Mesothelial cell of epicardium (in vitro differentiated cells): Measurements from ENCODE around the gene PACRG. TPM values are rescaled to one million over a fixed set of nuclear protein-coding genes. Genes with fewer than 3 reads are reported as not detected.

Source experiments
- DNase-seq, 2 experiments: peaks; one replicate each; pipeline ENCODE4 v3.0.0; 2021; ENCODE audit warnings: low spot score in 2 of 2; ENCODE audit not compliant: unreplicated experiment in 2 of 2
- H3K27ac Mint-ChIP-seq: 2 replicates; pipeline ENCODE4 v1.8.0; 2021; ENCODE audit warnings: mixed read lengths
- H3K27me3 Mint-ChIP-seq: 2 replicates; pipeline ENCODE4 v1.8.0; 2021; ENCODE audit warnings: low read depth, mixed read lengths
- H3K36me3 Mint-ChIP-seq: 2 replicates; pipeline ENCODE4 v1.8.0; 2021; ENCODE audit warnings: mixed read lengths
- H3K4me1 Mint-ChIP-seq: 2 replicates; pipeline ENCODE4 v1.8.0; 2021; ENCODE audit warnings: mixed read lengths
- H3K4me3 Mint-ChIP-seq: 2 replicates; pipeline ENCODE4 v1.8.0; 2021; ENCODE audit warnings: mild to moderate bottlenecking, moderate library complexity, mixed read lengths
- H3K9me3 Mint-ChIP-seq: 2 replicates; pipeline ENCODE4 v1.8.0; 2021; ENCODE audit warnings: mixed read lengths
- total RNA-seq: library from RNA; stranded (reverse); gene quantifications from 3 replicates; pipeline ENCODE4 v1.2.1, GENCODE V29; 2021
- TF ChIP-seq, protein P1 (sequence below): fragments of 200-600 bp; sonication (generic); IDR thresholded peaks from one replicate; pipeline ENCODE4 v1.5.0; 2021; ENCODE audit warnings: antibody characterized with exemption; ENCODE audit not compliant: unreplicated experiment

The PACRG gene
- total RNA-seq, 1 donor from 2014 or later = 1.6 TPM

DNA sequence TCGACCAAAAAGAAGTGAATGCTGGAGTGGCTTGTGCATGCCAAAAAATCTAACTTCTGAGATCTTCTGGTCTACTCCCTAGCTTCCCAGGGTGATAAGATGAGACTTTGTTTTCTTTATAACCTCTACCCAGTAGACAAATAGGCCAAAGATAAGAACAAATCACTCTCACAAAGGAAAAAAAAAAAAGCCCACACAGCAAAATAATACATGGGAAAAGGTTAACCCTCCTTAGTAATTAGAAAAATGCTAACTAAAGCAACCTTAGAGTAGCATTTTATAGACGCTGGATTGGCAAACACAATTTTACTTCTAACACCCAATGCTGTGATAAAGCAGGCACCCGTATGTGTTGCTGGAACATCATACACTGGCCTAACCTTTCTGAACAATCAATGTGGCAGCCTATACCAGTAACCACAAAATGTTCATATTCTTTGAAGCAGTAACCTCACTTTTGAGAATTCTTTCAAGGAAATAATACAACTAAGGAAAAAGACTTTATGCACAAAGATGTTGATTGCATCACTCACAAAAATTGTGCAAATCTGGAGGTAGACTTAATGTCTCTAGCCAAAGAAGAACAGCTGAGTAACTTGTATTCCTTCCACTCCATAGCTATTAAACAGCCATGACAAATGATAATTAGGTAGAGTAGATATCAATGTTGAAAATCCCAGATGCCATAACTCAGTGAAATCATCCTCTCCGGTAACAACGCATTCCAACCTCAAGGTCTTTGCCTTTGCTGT is 570.5 kb downstream of the PACRG start:
- TF ChIP-seq, protein P1, sequence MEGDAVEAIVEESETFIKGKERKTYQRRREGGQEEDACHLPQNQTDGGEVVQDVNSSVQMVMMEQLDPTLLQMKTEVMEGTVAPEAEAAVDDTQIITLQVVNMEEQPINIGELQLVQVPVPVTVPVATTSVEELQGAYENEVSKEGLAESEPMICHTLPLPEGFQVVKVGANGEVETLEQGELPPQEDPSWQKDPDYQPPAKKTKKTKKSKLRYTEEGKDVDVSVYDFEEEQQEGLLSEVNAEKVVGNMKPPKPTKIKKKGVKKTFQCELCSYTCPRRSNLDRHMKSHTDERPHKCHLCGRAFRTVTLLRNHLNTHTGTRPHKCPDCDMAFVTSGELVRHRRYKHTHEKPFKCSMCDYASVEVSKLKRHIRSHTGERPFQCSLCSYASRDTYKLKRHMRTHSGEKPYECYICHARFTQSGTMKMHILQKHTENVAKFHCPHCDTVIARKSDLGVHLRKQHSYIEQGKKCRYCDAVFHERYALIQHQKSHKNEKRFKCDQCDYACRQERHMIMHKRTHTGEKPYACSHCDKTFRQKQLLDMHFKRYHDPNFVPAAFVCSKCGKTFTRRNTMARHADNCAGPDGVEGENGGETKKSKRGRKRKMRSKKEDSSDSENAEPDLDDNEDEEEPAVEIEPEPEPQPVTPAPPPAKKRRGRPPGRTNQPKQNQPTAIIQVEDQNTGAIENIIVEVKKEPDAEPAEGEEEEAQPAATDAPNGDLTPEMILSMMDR = no peak
- H3K27ac Mint-ChIP-seq = no peak overlapping the region
- no peak for DNase-seq
- H3K9me3 Mint-ChIP-seq = no peaks in the 10 kb centered on the region
- no peak overlapping the region for H3K4me3 Mint-ChIP-seq
- H3K36me3 Mint-ChIP-seq = no peaks in the 10 kb centered on the region
- H3K27me3 Mint-ChIP-seq = no peaks in the 10 kb centered on the region
- H3K4me1 Mint-ChIP-seq = peaks cover 23% of the 10 kb centered on the region

DNA sequence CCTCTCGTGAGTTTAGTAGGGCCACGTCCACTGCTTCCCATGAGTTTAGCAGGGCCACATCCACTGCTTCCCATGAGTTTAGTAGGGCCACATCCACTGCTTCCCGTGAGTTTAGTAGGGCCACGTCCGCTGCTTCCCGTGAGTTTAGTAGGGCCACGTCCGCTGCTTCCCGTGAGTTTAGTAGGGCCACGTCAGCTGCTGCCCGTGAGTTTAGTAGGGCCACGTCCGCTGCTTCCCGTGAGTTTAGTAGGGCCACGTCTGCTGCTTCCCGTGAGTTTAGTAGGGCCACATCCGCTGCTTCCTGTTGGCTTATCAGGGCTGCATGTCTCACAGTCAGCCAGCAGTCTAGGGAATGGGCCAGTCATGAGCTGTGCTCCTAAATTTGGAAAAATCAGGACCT is 573.1 kb downstream of the PACRG start:
- TF ChIP-seq, protein P1 = no peak
- no peaks in the 10 kb centered on the region for H3K9me3 Mint-ChIP-seq
- no peak for DNase-seq
- H3K4me1 Mint-ChIP-seq = peaks cover 23% of the 10 kb centered on the region
- no peak overlapping the region for H3K27ac Mint-ChIP-seq
- no peaks in the 10 kb centered on the region for H3K36me3 Mint-ChIP-seq
- no peak overlapping the region for H3K4me3 Mint-ChIP-seq
- H3K27me3 Mint-ChIP-seq = no peaks in the 10 kb centered on the region

DNA sequence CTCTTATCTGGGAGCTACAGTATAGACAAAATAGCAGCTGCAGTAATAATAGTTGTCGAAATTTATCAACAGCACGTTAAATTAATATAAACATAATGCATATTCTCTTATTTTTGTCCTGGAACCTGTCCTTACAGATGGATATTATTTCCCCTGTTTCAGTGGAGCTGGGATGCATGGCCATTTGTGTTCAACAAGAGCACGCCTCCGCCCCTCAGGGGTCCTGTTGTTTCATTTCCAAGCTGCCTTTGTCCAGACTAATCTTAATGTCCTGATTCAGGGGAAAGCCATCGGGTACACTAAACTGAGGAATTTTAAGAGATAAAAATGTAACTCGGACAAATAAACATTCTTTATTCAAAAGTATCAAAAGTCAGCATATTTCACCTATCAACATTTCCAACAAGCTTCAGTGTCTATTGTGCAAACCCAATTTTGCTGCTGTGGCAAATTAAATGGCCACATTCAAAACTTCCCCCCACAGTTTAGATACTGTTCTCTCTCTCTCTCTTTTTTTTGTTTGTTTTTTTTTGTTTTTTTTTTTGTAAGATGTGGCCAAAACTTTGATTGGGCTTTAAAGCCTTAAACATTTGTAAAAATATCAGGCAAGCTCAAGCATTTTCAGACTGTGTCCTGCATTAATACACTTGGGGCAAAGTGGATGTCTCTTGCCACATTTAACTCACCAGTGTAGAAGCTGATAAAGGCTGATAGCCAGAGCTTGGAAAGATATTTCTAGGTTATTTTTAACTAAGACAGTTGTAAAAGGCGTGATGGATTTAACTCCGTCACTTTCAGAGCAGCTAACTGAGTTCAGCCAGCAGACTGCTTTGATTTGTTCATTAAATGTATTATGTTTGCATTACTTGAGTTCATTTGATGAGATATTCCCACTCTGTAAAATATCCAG is 574.2 kb downstream of the PACRG start:
- Mint-ChIP-seq H3K27ac (no peak overlapping the region), H3K4me1 (peaks cover 18% of the 10 kb centered on the region), H3K27me3 (no peaks in the 10 kb centered on the region), H3K36me3 (no peaks in the 10 kb centered on the region), H3K9me3 (no peaks in the 10 kb centered on the region), H3K4me3 (no peak overlapping the region)
- DNase-seq = no peak
- TF ChIP-seq, protein P1 = no peak

DNA sequence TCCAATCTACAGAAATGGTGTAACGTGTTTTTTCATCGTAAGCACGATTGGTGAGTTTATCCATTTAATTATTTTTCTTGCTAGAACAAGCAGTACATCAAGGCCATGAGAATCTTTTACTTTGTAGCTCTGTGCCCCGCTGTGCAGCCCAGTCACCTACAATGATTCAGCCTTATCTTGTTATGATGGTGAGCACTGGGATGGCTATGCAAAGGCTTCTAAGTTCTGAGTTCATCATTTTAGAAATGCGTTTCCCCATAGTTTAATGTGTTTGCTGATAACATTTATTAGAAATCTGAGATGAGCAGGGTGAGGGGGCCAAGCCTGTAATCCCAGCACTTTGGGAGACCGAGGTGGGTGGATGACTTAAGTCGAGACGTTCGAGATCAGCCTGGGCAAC is 575.0 kb downstream of the PACRG start:
- TF ChIP-seq, protein P1 = no peak
- Mint-ChIP-seq H3K9me3 (no peaks in the 10 kb centered on the region), H3K27me3 (no peaks in the 10 kb centered on the region), H3K4me1 (peaks cover 13% of the 10 kb centered on the region), H3K4me3 (no peak overlapping the region), H3K27ac (no peak overlapping the region), H3K36me3 (no peaks in the 10 kb centered on the region)
- DNase-seq = no peak

DNA sequence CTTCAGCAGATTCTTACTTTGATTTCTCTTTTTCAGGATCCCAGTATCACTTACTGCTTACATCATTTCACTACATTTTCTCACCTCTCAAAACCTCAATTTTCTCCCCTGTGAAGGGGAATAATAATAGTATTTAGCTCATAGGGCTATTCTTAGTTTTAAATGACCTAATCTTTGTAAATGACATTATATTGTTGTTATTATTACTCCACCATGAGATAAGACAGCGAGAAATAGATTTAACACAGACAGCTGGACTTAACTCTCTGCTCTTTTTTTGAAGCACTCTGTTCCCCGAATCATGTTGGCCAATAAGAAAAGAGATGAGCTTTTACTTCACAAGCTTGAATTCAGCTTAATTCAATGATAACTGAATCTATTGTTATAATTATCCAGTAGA is 578.2 kb downstream of the PACRG start:
- H3K27ac Mint-ChIP-seq = no peak overlapping the region
- H3K36me3 Mint-ChIP-seq = no peaks in the 10 kb centered on the region
- DNase-seq = no peak

More for the DNA sequence above, 578.2 kb downstream of the PACRG start:
- peaks cover 3% of the 10 kb centered on the region for H3K27me3 Mint-ChIP-seq
- no peak overlapping the region for H3K4me3 Mint-ChIP-seq
- H3K9me3 Mint-ChIP-seq = no peaks in the 10 kb centered on the region
- H3K4me1 Mint-ChIP-seq = peaks cover 2% of the 10 kb centered on the region
- TF ChIP-seq, protein P1 = no peak
